Thyroid gland (tissue), 4 donors: ENCODE results near the gene ERGIC3. TPM values are rescaled to one million over a fixed set of nuclear protein-coding genes. Genes with fewer than 3 reads are reported as not detected.
"Not testable (repeated sequence)": the region's sequence is repeated elsewhere in the genome, so short reads cannot be mapped to it uniquely, and the experiment has no call there.

Experiments
- DNase-seq, 2 donors: peaks; one replicate each; pipeline ENCODE4 v3.0.0-alpha.2; 2019
- H3K27ac ChIP-seq, 3 donors: fragments of 200-600 bp; sonication (generic); 1 replicate in 2 of 3; 2 replicates in 1 of 3; pipeline ENCODE4 v1.5.1; 2016 to 2019; ENCODE audit warnings: mild to moderate bottlenecking in 1 of 3, moderate library complexity in 1 of 3
- H3K27me3 ChIP-seq: fragments of 200-600 bp; sonication (generic); one replicate; pipeline ENCODE4 v1.5.1; 2019
- H3K36me3 ChIP-seq, 2 donors: fragments of 200-600 bp; sonication (generic); one replicate each; pipeline ENCODE4 v1.5.1; 2016 to 2019
- H3K4me1 ChIP-seq, 2 donors: fragments of 200-600 bp; sonication (generic); one replicate each; pipeline ENCODE4 v1.5.1; 2017 to 2019
- H3K4me3 ChIP-seq, 3 donors: fragments of 200-600 bp; sonication (generic); replicated peaks in 1 of 3; 1 replicate in 2 of 3; 2 replicates in 1 of 3; pipeline ENCODE4 v1.5.1; 2016; ENCODE audit warnings: mild to moderate bottlenecking in 1 of 3
- H3K9me3 ChIP-seq: fragments of 200-600 bp; sonication (generic); one replicate; pipeline ENCODE4 v1.5.1; 2017
- CTCF ChIP-seq, 6 experiments: fragments of 200-600 bp in 3 of 6; fragments of 450-650 bp in 3 of 6; sonication (generic) in 3 of 6; IDR thresholded peaks; one replicate each; pipeline ENCODE4 v1.5.1; 2016 to 2019; ENCODE audit warnings: antibody characterized with exemption in 6 of 6, mild to moderate bottlenecking in 2 of 6, inconsistent platforms in 1 of 6, moderate library complexity in 1 of 6
- POLR2A ChIP-seq, 2 donors: fragments of 450-650 bp; IDR thresholded peaks; one replicate each; pipeline ENCODE4 v1.6.1; 2017; ENCODE audit warnings: antibody characterized with exemption in 2 of 2, mild to moderate bottlenecking in 2 of 2, moderate library complexity in 1 of 2
- WGBS, 2 donors: methylation state at CpG; one replicate each; pipeline ENCODE4 v1.1.5; 2017; 5-methylcytosine and 5-hydroxymethylcytosine counted together
- intact Hi-C: fragments of 100-400 bp; cut with DNase I; formaldehyde crosslinking; loops from one replicate; pipeline ENCODE4 v1.15.1; 2023
- total RNA-seq, 4 donors: library from RNA; depleted of rRNA; stranded (reverse); fragments of >200 nt; gene quantifications; one replicate each; pipeline ENCODE4 v1.2.3, GENCODE V29; 2016

ERGIC3 gene
- total RNA-seq, 4 donors from 2014 or later: 194 to 419 (median 250) TPM

GRCh38 chr20:35547329-35547728 is 5.5 kb downstream of the ERGIC3 start:
- DNase-seq: no peak
- Histone ChIP-seq H3K27me3 (no peaks in the 10 kb centered on the region), H3K27ac (no peak overlapping the region), H3K9me3 (no peaks in the 10 kb centered on the region), H3K4me1 (peaks cover 7 to 8% of the 10 kb centered on the region in 2 donors), H3K4me3 (no peak overlapping the region), H3K36me3 (peaks cover 28 to 34% of the 10 kb centered on the region in 2 donors)
- intact Hi-C loops: no loop called here
- TF ChIP-seq POLR2A (IDR thresholded peaks at IDR 0.05): no peak
- TF ChIP-seq CTCF (IDR thresholded peaks at IDR 0.05): no peak
- WGBS, 2 donors: 93 to 97% methylated on average over 8 of the region's 9 CpGs

GRCh38 chr20:35551503-35551902 is 9.6 kb downstream of the ERGIC3 start:
- no peak for TF ChIP-seq POLR2A (IDR thresholded peaks at IDR 0.05)
- no peak for TF ChIP-seq CTCF (IDR thresholded peaks at IDR 0.05)
- H3K4me1 ChIP-seq: no peaks in the 10 kb centered on the region
- no peaks in the 10 kb centered on the region for H3K27me3 ChIP-seq
- H3K27ac ChIP-seq: no peak overlapping the region
- WGBS, 2 donors: 86 to 87% methylated on average over 4 of the region's 4 CpGs
- no peak overlapping the region for H3K4me3 ChIP-seq
- no peaks in the 10 kb centered on the region for H3K9me3 ChIP-seq
- intact Hi-C loops: no loop called here
- no peak for DNase-seq
- H3K36me3 ChIP-seq: peaks cover 43 to 61% of the 10 kb centered on the region in 2 donors

DNA sequence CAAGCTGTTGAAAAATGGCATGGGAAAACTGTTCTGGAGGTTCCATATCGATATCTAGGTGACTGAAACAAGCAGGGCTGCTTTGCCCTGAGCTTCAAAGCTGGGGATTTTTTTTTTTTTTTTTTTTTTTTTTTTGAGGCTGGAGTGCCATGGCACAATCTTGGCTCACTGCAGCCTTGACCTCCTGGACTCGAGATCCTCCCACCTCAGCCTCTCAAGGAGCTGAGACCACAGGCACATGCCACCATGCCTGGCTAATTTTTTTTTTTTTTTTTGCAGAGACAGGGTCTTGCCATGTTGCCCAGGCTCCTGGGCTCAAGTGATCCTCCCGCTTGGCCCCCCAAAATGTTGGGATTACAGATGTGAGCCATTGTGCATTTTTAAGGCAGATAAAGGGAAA is 11.0 kb downstream of the ERGIC3 start:
- DNase-seq: no peak
- Histone ChIP-seq H3K27ac (no peak overlapping the region), H3K9me3 (no peaks in the 10 kb centered on the region), H3K4me1 (no peaks in the 10 kb centered on the region), H3K4me3 (no peak overlapping the region), H3K27me3 (no peaks in the 10 kb centered on the region), H3K36me3 (peaks cover 45 to 67% of the 10 kb centered on the region in 2 donors)
- TF ChIP-seq CTCF (IDR thresholded peaks at IDR 0.05) (no peak), POLR2A (IDR thresholded peaks at IDR 0.05) (no peak)
- intact Hi-C loops: no loop called here
- WGBS, 2 donors: 91 to 99% methylated on average over 3 of the region's 3 CpGs

DNA sequence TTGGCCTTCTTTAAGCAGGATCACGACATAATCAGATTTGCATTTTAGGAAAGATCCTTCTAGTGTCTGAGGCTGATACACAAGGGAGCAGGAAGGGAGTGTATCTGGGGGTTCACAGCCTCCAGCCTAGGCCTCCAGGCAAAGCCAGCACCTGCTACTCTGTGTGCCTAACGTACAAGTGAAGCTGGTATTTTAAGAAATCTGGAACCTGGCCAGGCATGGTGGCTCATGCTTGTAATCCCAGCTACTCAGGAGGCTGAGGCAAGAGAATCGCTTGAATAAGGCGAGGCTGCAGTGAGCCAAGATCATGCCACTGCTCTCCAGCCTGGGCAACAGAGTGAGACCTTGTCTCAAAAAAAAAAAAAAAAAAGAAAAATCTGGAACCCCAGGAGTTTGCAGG is 13.6 kb downstream of the ERGIC3 start:
- H3K27me3 ChIP-seq, H3K27ac ChIP-seq, H3K4me3 ChIP-seq, DNase-seq, intact Hi-C loops, H3K9me3 ChIP-seq, H3K4me1 ChIP-seq: not testable (repeated sequence)
- peaks cover 26 to 46% of the 10 kb centered on the region in 2 donors for H3K36me3 ChIP-seq
- 81 to 93% methylated on average over 4 of the region's 4 CpGs for WGBS, 2 donors

GRCh38 chr20:35555951-35556645 is 14.2 kb downstream of the ERGIC3 start:
- no peaks in the 10 kb centered on the region for H3K27me3 ChIP-seq
- H3K4me1 ChIP-seq: peaks cover 0 to 2% of the 10 kb centered on the region in 2 donors
- no peaks in the 10 kb centered on the region for H3K9me3 ChIP-seq
- intact Hi-C loops: no loop called here
- WGBS, 2 donors: 95 to 96% methylated on average over 21 of the region's 21 CpGs
- peaks cover 26 to 44% of the 10 kb centered on the region in 2 donors for H3K36me3 ChIP-seq
- no peak overlapping the region for H3K4me3 ChIP-seq
- H3K27ac ChIP-seq: no peak overlapping the region
- TF ChIP-seq POLR2A (IDR thresholded peaks at IDR 0.05) (no peak), CTCF (IDR thresholded peaks at IDR 0.05) (no peak)
- no peak for DNase-seq
